Uterus (tissue), 4 donors: ENCODE results near the gene TRAF3. TPM values are rescaled to one million over a fixed set of nuclear protein-coding genes. Genes with fewer than 3 reads are reported as not detected.

ENCODE experiments used
- DNase-seq, 2 donors: peaks; one replicate each; pipeline ENCODE4 v3.0.0-alpha.2; 2019 to 2020
- H3K27ac ChIP-seq, 2 donors: fragments of 200-600 bp; sonication (generic); 1 replicate in 1 of 2; 2 replicates in 1 of 2; pipeline ENCODE4 v1.5.1; 2016 to 2018
- H3K27me3 ChIP-seq, 2 donors: fragments of 200-600 bp; sonication (generic); one replicate each; pipeline ENCODE4 v1.5.1; 2018 to 2019; ENCODE audit warnings: control low read depth in 1 of 2
- H3K36me3 ChIP-seq, 2 donors: fragments of 200-600 bp; sonication (generic); one replicate each; pipeline ENCODE4 v1.5.1; 2019; ENCODE audit warnings: control low read depth in 1 of 2
- H3K4me1 ChIP-seq, 2 donors: fragments of 200-600 bp; sonication (generic); one replicate each; pipeline ENCODE4 v1.5.1; 2018 to 2019; ENCODE audit warnings: control low read depth in 1 of 2
- H3K4me3 ChIP-seq, 2 donors: fragments of 200-600 bp; sonication (generic); 1 replicate in 1 of 2; 2 replicates in 1 of 2; pipeline ENCODE4 v1.5.1; 2018 to 2019; ENCODE audit warnings: mild to moderate bottlenecking in 1 of 2
- H3K9me3 ChIP-seq, 2 donors: fragments of 200-600 bp; sonication (generic); one replicate each; pipeline ENCODE4 v1.5.1; 2019; ENCODE audit warnings: control low read depth in 1 of 2
- POLR2A ChIP-seq, 2 donors: fragments of 450-650 bp; IDR thresholded peaks; one replicate each; pipeline ENCODE4 v1.6.1; 2016; ENCODE audit warnings: antibody characterized with exemption in 2 of 2, mild to moderate bottlenecking in 1 of 2, moderate library complexity in 1 of 2
- intact Hi-C: fragments of 100-400 bp; cut with DNase I; formaldehyde crosslinking; loops from one replicate; pipeline ENCODE4 v1.15.1; 2023; ENCODE audit warnings: low total_unique reads
- total RNA-seq, 4 donors: library from RNA; depleted of rRNA in 3 of 4; stranded (reverse); fragments of >200 nt in 3 of 4; gene quantifications; one replicate each; pipeline versions ENCODE4 v1.1.0 to v1.2.4, GENCODE V29; 2014 to 2023
- TF ChIP-seq, protein P1 (sequence below), 4 experiments: fragments of 200-600 bp in 2 of 4; fragments of 450-650 bp in 2 of 4; sonication (generic) in 2 of 4; IDR thresholded peaks; one replicate each; pipeline ENCODE4 v1.5.1; 2016 to 2019; ENCODE audit warnings: antibody characterized with exemption in 4 of 4, mild to moderate bottlenecking in 2 of 4, moderate library complexity in 1 of 4
- donor health status: DM: yes; HTN: yes; CAD: no.

TRAF3 gene
- total RNA-seq, 4 donors from 2014 or later = 7.4 to 33.1 (median 22.1) TPM

GRCh38 chr14:102768223-102769048 is 8.8 kb upstream of the TRAF3 start:
- Histone ChIP-seq H3K27ac (no peak overlapping the region), H3K36me3 (no peaks in the 10 kb centered on the region), H3K27me3 (no peaks in the 10 kb centered on the region), H3K9me3 (no peaks in the 10 kb centered on the region), H3K4me1 (no peaks in the 10 kb centered on the region), H3K4me3 (no peak overlapping the region)
- intact Hi-C loops = no loop called here
- no peak for TF ChIP-seq POLR2A (IDR thresholded peaks at IDR 0.05)
- TF ChIP-seq, protein P1, sequence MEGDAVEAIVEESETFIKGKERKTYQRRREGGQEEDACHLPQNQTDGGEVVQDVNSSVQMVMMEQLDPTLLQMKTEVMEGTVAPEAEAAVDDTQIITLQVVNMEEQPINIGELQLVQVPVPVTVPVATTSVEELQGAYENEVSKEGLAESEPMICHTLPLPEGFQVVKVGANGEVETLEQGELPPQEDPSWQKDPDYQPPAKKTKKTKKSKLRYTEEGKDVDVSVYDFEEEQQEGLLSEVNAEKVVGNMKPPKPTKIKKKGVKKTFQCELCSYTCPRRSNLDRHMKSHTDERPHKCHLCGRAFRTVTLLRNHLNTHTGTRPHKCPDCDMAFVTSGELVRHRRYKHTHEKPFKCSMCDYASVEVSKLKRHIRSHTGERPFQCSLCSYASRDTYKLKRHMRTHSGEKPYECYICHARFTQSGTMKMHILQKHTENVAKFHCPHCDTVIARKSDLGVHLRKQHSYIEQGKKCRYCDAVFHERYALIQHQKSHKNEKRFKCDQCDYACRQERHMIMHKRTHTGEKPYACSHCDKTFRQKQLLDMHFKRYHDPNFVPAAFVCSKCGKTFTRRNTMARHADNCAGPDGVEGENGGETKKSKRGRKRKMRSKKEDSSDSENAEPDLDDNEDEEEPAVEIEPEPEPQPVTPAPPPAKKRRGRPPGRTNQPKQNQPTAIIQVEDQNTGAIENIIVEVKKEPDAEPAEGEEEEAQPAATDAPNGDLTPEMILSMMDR (IDR thresholded peaks at IDR 0.05) = no peak
- DNase-seq = no peak

GRCh38 chr14:102769049-102769327 is 8.3 kb upstream of the TRAF3 start:
- no peaks in the 10 kb centered on the region for H3K36me3 ChIP-seq
- H3K9me3 ChIP-seq = no peaks in the 10 kb centered on the region
- H3K4me3 ChIP-seq = no peak overlapping the region
- H3K4me1 ChIP-seq = no peaks in the 10 kb centered on the region
- DNase-seq = no peak
- H3K27ac ChIP-seq = no peak overlapping the region
- intact Hi-C loops = no loop called here
- no peak for TF ChIP-seq POLR2A (IDR thresholded peaks at IDR 0.05)
- TF ChIP-seq, protein P1 (IDR thresholded peaks at IDR 0.05) = no peak
- no peaks in the 10 kb centered on the region for H3K27me3 ChIP-seq

- intact Hi-C loops = no loop called here
- Histone ChIP-seq H3K4me1 (no peaks in the 10 kb centered on the region), H3K27ac (no peak overlapping the region), H3K36me3 (no peaks in the 10 kb centered on the region), H3K9me3 (no peaks in the 10 kb centered on the region), H3K27me3 (no peaks in the 10 kb centered on the region), H3K4me3 (no peak overlapping the region)
- TF ChIP-seq POLR2A (IDR thresholded peaks at IDR 0.05) = no peak
- TF ChIP-seq, protein P1 (IDR thresholded peaks at IDR 0.05) = no peak
- no peak for DNase-seq
Observed at GRCh38 chr14:102770147-102771123, 6.8 kb upstream of the TRAF3 start.

DNA sequence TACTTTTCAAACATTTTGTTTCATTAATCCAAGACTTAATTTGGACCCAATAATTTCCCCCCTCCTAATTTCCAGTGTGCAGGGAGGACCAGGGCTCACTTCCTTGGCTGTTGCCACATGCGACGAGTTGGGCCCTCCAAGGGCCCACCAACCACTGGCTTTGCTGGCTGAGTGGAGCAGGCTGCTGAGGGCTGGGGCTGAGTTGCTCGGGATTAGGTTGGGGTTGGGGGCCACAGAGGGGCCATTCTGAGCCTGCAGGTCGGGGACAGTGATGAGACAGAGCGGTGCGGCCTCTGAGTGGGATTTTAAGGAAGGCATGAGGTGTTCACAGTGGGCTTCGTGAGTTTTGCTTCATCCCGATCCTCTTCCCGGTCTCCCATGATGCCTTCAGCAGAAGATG is 6.1 kb upstream of the TRAF3 start:
- TF ChIP-seq POLR2A (IDR thresholded peaks at IDR 0.05) = no peak
- TF ChIP-seq, protein P1 (IDR thresholded peaks at IDR 0.05) = no peak
- H3K27ac ChIP-seq = no peak overlapping the region
- no peak overlapping the region for H3K4me3 ChIP-seq
- intact Hi-C loops = no loop called here
- no peaks in the 10 kb centered on the region for H3K4me1 ChIP-seq
- no peaks in the 10 kb centered on the region for H3K36me3 ChIP-seq
- no peaks in the 10 kb centered on the region for H3K9me3 ChIP-seq
- no peaks in the 10 kb centered on the region for H3K27me3 ChIP-seq
- no peak for DNase-seq
